ENCODE data around the gene ANKRD10.

ANKRD10 gene

DNA sequence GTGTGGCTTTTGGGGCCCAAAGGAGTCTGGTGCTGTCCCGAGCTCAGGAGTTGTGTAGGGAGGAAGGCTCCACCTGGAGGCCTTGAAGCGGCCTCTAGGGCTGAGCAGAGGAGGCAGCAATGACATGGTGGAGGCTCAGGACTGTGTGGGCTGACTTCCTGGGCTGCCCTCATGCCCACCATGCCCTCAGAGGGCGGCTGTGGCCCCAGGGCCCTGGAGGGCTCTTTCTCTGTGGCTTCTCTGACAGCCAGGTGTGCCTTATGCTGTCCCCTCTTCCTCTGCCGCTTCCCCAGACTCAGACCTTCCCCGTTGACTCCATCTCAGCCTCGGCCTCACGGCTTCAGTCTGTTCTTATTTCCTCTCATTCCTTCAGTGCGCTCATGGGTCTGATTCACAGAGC lies 35.5 kb upstream of the ANKRD10 start:
- TF ChIP-seq ZFP30 (CRISPR knock-in tag; IDR thresholded peaks at IDR 0.05) (no peak), ZFP3 (CRISPR knock-in tag; IDR thresholded peaks at IDR 0.05) (no peak), SNAI2 (CRISPR knock-in tag; IDR thresholded peaks at IDR 0.05) (no peak)
- TF ChIP-seq, protein P1, sequence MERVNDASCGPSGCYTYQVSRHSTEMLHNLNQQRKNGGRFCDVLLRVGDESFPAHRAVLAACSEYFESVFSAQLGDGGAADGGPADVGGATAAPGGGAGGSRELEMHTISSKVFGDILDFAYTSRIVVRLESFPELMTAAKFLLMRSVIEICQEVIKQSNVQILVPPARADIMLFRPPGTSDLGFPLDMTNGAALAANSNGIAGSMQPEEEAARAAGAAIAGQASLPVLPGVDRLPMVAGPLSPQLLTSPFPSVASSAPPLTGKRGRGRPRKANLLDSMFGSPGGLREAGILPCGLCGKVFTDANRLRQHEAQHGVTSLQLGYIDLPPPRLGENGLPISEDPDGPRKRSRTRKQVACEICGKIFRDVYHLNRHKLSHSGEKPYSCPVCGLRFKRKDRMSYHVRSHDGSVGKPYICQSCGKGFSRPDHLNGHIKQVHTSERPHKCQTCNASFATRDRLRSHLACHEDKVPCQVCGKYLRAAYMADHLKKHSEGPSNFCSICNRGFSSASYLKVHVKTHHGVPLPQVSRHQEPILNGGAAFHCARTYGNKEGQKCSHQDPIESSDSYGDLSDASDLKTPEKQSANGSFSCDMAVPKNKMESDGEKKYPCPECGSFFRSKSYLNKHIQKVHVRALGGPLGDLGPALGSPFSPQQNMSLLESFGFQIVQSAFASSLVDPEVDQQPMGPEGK (CRISPR knock-in tag; IDR thresholded peaks at IDR 0.05; ENCODE audit: borderline replicate concordance), result no peak
- ATAC-seq, result no peak

DNA sequence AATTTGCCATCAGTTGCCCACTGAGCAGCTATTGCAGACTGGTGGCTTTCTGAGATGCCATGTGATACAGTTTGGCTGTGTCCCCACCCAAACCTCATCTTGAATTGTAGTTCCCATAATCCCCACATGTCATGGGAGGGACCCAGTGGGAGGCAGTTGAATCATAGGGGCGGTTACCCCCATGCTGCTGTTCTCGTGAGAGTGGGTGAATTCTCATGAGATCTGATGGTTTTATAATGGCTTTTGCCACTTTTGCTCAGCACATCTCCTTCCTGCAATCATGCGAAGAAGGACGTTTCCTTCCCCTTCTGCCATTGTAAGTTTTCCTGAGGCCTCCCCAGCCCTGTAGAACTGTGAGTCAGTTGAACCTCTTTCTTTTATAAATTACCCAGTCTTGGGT lies 34.8 kb upstream of the ANKRD10 start:
- TF ChIP-seq, protein P1 (CRISPR knock-in tag; IDR thresholded peaks at IDR 0.05; ENCODE audit: borderline replicate concordance), result no peak
- no peak for TF ChIP-seq GLIS3 (CRISPR knock-in tag; IDR thresholded peaks at IDR 0.05)
- no peak for TF ChIP-seq TOX (CRISPR knock-in tag; IDR thresholded peaks at IDR 0.05; ENCODE audit: borderline replicate concordance)
- TF ChIP-seq CSDC2 (CRISPR knock-in tag; IDR thresholded peaks at IDR 0.05), result no peak
- TF ChIP-seq ZFP30 (CRISPR knock-in tag; IDR thresholded peaks at IDR 0.05), result no peak
- no peak for TF ChIP-seq ESRRG (CRISPR knock-in tag; IDR thresholded peaks at IDR 0.05)
- TF ChIP-seq, protein P2, sequence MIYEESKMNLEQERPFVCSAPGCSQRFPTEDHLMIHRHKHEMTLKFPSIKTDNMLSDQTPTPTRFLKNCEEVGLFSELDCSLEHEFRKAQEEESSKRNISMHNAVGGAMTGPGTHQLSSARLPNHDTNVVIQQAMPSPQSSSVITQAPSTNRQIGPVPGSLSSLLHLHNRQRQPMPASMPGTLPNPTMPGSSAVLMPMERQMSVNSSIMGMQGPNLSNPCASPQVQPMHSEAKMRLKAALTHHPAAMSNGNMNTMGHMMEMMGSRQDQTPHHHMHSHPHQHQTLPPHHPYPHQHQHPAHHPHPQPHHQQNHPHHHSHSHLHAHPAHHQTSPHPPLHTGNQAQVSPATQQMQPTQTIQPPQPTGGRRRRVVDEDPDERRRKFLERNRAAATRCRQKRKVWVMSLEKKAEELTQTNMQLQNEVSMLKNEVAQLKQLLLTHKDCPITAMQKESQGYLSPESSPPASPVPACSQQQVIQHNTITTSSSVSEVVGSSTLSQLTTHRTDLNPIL (CRISPR knock-in tag; IDR thresholded peaks at IDR 0.05; ENCODE audit: low read depth), result no peak
- no peak for TF ChIP-seq ZNF8 (CRISPR knock-in tag; IDR thresholded peaks at IDR 0.05)
- TF ChIP-seq ARNTL (CRISPR knock-in tag; IDR thresholded peaks at IDR 0.05; ENCODE audit: borderline replicate concordance, low read depth), result no peak
- no peak for TF ChIP-seq ZC3H10 (CRISPR knock-in tag; IDR thresholded peaks at IDR 0.05)
- TF ChIP-seq, protein P3, sequence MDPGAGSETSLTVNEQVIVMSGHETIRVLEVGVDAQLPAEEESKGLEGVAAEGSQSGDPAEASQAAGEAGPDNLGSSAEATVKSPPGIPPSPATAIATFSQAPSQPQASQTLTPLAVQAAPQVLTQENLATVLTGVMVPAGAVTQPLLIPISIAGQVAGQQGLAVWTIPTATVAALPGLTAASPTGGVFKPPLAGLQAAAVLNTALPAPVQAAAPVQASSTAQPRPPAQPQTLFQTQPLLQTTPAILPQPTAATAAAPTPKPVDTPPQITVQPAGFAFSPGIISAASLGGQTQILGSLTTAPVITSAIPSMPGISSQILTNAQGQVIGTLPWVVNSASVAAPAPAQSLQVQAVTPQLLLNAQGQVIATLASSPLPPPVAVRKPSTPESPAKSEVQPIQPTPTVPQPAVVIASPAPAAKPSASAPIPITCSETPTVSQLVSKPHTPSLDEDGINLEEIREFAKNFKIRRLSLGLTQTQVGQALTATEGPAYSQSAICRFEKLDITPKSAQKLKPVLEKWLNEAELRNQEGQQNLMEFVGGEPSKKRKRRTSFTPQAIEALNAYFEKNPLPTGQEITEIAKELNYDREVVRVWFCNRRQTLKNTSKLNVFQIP (CRISPR knock-in tag; IDR thresholded peaks at IDR 0.05; ENCODE audit: borderline replicate concordance, low read depth), result no peak
- TF ChIP-seq ZNF70 (CRISPR knock-in tag; IDR thresholded peaks at IDR 0.05), result no peak
- TF ChIP-seq TCF4 (CRISPR knock-in tag; IDR thresholded peaks at IDR 0.05; ENCODE audit: borderline replicate concordance), result no peak
- TF ChIP-seq BACH2 (CRISPR knock-in tag; IDR thresholded peaks at IDR 0.05; ENCODE audit: borderline replicate concordance), result no peak
- TF ChIP-seq, protein P4, sequence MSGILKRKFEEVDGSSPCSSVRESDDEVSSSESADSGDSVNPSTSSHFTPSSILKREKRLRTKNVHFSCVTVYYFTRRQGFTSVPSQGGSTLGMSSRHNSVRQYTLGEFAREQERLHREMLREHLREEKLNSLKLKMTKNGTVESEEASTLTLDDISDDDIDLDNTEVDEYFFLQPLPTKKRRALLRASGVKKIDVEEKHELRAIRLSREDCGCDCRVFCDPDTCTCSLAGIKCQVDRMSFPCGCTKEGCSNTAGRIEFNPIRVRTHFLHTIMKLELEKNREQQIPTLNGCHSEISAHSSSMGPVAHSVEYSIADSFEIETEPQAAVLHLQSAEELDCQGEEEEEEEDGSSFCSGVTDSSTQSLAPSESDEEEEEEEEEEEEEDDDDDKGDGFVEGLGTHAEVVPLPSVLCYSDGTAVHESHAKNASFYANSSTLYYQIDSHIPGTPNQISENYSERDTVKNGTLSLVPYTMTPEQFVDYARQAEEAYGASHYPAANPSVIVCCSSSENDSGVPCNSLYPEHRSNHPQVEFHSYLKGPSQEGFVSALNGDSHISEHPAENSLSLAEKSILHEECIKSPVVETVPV (CRISPR knock-in tag; IDR thresholded peaks at IDR 0.05), result no peak
- no peak for TF ChIP-seq OSR1 (CRISPR knock-in tag; IDR thresholded peaks at IDR 0.05)
- no peak for TF ChIP-seq ZNF565 (CRISPR knock-in tag; conservative IDR thresholded peaks at IDR 0.05; ENCODE audit: low read depth)
- TF ChIP-seq RARB (CRISPR knock-in tag; IDR thresholded peaks at IDR 0.05), result no peak
- TF ChIP-seq ZFP3 (CRISPR knock-in tag; IDR thresholded peaks at IDR 0.05), result no peak
- ATAC-seq, result no peak

DNA sequence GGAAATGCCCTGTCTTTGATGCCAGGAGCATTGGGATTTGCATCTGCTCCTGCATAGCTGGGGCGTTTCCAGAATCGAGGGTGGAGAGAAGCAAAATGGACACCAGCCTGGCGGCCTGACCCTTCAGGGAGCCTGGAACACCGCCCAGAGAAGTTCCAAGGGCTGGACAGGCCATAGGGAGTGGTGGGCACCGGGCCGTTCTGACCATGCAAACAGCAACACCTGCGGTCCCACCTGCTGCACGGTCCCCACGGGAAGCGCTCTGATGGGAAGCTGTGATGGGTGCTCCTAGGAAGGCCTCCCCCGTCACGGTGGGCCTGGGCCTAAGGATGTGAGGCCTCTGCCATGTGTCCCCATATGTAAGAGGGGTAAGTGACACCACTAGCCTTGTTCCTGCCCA lies 34.2 kb upstream of the ANKRD10 start:
- no peak for ATAC-seq
- no peak for TF ChIP-seq ZFP30 (CRISPR knock-in tag; IDR thresholded peaks at IDR 0.05)
- TF ChIP-seq ARNTL (CRISPR knock-in tag; IDR thresholded peaks at IDR 0.05; ENCODE audit: borderline replicate concordance, low read depth), result no peak
- TF ChIP-seq, protein P5, sequence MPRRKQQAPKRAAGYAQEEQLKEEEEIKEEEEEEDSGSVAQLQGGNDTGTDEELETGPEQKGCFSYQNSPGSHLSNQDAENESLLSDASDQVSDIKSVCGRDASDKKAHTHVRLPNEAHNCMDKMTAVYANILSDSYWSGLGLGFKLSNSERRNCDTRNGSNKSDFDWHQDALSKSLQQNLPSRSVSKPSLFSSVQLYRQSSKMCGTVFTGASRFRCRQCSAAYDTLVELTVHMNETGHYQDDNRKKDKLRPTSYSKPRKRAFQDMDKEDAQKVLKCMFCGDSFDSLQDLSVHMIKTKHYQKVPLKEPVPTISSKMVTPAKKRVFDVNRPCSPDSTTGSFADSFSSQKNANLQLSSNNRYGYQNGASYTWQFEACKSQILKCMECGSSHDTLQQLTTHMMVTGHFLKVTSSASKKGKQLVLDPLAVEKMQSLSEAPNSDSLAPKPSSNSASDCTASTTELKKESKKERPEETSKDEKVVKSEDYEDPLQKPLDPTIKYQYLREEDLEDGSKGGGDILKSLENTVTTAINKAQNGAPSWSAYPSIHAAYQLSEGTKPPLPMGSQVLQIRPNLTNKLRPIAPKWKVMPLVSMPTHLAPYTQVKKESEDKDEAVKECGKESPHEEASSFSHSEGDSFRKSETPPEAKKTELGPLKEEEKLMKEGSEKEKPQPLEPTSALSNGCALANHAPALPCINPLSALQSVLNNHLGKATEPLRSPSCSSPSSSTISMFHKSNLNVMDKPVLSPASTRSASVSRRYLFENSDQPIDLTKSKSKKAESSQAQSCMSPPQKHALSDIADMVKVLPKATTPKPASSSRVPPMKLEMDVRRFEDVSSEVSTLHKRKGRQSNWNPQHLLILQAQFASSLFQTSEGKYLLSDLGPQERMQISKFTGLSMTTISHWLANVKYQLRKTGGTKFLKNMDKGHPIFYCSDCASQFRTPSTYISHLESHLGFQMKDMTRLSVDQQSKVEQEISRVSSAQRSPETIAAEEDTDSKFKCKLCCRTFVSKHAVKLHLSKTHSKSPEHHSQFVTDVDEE (CRISPR knock-in tag; IDR thresholded peaks at IDR 0.05), result no peak
- TF ChIP-seq, protein P2 (CRISPR knock-in tag; IDR thresholded peaks at IDR 0.05; ENCODE audit: low read depth), result no peak
- no peak for TF ChIP-seq RARB (CRISPR knock-in tag; IDR thresholded peaks at IDR 0.05)
- no peak for TF ChIP-seq TOX (CRISPR knock-in tag; IDR thresholded peaks at IDR 0.05; ENCODE audit: borderline replicate concordance)
- no peak for TF ChIP-seq ZFP3 (CRISPR knock-in tag; IDR thresholded peaks at IDR 0.05)
- TF ChIP-seq, protein P1 (CRISPR knock-in tag; IDR thresholded peaks at IDR 0.05; ENCODE audit: borderline replicate concordance), result no peak
- TF ChIP-seq ZNF565 (CRISPR knock-in tag; conservative IDR thresholded peaks at IDR 0.05; ENCODE audit: low read depth), result no peak
- TF ChIP-seq, protein P3 (CRISPR knock-in tag; IDR thresholded peaks at IDR 0.05; ENCODE audit: borderline replicate concordance, low read depth), result no peak

Measured in SK-N-SH treated with all-trans-retinoic acid at 6 μM for 48 hours (cell line).